Prostate gland (tissue), 2 donors: Measurements from ENCODE around the gene CST7.

Experiments
- POLR2A ChIP-seq: fragments of 450-650 bp; IDR thresholded peaks from one replicate; pipeline ENCODE4 v1.6.1; 2016; ENCODE audit warnings: antibody characterized with exemption, mild to moderate bottlenecking
- POLR2AphosphoS5 ChIP-seq: sonication (generic); formaldehyde crosslinking; IDR thresholded peaks from one replicate; pipeline ENCODE4 v1.6.1; 2017; ENCODE audit warnings: antibody characterized with exemption
- TF ChIP-seq, protein P1 (sequence below), 4 experiments: fragments of 200-600 bp in 2 of 4; fragments of 450-650 bp in 2 of 4; sonication (generic) in 2 of 4; IDR thresholded peaks; 1 replicate in 3 of 4; 2 replicates in 1 of 4; pipeline ENCODE4 v1.5.1; 2016 to 2019; ENCODE audit warnings: antibody characterized with exemption in 4 of 4, mild to moderate bottlenecking in 2 of 4, moderate library complexity in 2 of 4

DNA sequence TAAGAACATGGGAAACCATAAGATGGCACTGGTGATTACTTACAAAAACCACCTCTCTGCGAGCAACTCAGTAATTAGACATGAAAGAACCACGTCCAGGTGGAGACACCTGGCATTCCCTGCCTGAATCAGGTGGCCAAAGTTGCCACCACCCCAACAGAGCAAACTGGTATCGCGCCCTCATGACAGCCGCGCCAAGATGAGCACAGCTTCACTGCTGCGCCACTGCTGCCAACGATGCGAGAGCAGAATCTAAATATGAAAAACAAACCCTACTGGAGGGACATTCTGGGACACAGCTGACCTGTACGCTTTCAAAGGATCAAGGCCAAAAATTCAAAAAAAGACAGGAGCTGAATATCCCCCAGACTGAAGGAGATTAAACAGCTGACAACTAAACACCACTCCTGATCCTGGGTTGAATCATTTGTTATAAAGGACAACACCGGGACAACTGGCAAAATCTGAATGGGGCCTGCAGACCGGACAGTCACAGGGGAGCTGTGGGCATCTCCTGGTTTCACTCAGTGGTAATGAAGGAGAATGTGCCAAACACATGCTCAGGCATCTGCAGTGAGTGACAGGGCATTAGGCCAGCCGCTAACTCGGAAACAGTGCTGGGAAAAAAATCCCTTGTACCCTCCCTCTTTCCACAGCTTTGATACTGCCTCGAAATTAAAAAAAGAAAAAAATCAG lies 17.4 kb downstream of the CST7 start:
- TF ChIP-seq, protein P1, sequence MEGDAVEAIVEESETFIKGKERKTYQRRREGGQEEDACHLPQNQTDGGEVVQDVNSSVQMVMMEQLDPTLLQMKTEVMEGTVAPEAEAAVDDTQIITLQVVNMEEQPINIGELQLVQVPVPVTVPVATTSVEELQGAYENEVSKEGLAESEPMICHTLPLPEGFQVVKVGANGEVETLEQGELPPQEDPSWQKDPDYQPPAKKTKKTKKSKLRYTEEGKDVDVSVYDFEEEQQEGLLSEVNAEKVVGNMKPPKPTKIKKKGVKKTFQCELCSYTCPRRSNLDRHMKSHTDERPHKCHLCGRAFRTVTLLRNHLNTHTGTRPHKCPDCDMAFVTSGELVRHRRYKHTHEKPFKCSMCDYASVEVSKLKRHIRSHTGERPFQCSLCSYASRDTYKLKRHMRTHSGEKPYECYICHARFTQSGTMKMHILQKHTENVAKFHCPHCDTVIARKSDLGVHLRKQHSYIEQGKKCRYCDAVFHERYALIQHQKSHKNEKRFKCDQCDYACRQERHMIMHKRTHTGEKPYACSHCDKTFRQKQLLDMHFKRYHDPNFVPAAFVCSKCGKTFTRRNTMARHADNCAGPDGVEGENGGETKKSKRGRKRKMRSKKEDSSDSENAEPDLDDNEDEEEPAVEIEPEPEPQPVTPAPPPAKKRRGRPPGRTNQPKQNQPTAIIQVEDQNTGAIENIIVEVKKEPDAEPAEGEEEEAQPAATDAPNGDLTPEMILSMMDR (IDR thresholded peaks at IDR 0.05) = no peak
- TF ChIP-seq POLR2A (no peak), POLR2AphosphoS5 (no peak)
